C4-2B (cell line): ENCODE results near the gene SV2A.

Source experiments
- CTCF ChIP-seq: fragments of 450-650 bp; conservative IDR thresholded peaks from 2 replicates; pipeline ENCODE4 v1.5.1; 2017; ENCODE audit warnings: mild to moderate bottlenecking
- ZFX ChIP-seq: fragments of 450-650 bp; IDR thresholded peaks from 2 replicates; pipeline ENCODE4 v1.6.1; 2017

DNA sequence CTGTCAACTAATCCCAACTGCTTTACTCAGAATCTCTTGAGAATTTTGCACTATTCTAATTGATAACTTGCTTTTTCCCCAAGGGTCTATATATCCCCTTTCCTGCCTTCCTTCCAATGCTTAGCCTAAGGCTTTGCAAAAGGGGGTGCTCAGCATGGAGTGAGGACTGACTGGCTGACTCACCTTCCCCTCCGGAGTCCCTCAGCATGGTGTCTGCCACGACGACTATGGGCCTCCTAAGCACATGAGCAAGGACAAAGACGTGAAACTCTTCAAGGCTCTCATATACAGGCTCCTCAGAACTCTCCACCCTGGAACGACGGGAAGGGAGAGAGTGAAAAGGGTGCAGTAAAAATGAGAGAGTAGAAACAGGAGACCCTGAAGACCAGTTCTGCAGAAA is 32.3 kb upstream of the SV2A start:
- TF ChIP-seq CTCF (no peak), ZFX (no peak)
